ENCODE data around the gene NDUFS5. TPM values are rescaled to one million over a fixed set of nuclear protein-coding genes. Genes with fewer than 3 reads are reported as not detected.
"Not testable (repeated sequence)": the region's sequence is repeated elsewhere in the genome, so short reads cannot be mapped to it uniquely, and the experiment has no call there.

Gene NDUFS5
- total RNA-seq, 1 donor from 2014 or later, result 314 TPM

DNA sequence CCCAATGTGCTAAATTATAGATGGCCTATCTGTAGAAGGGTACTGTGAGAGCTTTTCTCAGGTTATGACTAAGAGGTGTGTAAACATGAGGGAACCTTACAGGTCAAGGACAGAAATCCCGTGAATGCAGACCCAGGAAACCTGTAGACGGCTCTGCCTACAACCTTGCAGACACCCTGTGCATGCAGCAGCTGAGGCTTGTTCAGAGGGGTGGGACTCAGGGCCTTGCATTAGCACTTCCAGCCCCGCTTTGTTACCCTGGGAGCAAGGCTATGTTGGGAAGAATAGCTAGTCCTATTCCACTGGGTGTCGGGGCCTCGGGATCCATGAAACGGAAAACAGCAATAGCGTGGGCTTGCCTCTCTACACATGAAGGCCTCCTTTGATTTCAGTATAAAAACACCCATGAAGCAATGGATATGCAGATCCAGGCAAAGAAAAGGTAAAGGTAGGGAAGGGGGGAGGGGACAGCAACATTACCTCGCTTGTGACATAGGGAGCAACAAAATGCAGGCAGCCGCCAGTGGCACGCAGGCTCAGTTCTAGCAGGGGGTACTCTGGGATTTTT lies 9.5 kb upstream of the NDUFS5 start:
- DNase-seq, result no peak

DNA sequence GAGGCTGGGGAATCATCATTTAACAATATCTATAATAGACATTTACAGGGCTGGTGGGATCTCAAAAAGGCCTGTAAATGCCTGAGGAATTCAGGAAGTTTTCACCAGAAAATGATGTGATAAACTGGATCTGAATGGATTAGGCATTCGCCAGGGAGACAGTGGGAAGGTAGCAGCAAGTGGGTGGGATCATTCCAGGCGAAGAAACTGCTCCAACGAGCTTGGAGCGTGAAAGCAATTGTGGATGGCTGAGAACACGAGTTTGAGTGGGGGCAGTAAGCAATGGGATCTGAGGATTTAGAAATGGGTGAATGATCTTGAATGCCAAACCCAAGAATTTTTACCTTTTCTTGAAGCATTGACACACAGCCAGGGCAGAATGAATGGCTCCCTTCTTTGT lies 8.9 kb upstream of the NDUFS5 start:
- no peak for DNase-seq

DNA sequence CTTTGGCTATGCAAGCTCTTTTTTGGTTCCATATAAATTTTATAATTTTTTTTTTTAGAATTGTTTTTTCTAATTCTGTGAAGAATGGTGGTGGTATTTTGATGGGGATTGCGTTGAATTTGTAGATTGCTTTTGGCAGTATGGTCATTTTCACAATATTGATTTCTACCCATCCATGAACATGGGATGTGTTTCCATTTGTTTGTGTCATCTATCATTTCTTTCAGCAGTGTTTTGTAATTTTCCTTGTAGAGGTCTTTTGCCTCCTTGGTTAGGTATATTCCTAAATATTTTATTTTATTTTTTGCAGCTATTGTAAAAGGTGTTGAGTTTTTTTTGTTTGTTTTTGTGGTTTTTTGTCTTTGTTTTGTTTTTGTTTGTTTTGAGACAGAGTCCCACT lies 5.7 kb upstream of the NDUFS5 start:
- not testable (repeated sequence) for DNase-seq

DNA sequence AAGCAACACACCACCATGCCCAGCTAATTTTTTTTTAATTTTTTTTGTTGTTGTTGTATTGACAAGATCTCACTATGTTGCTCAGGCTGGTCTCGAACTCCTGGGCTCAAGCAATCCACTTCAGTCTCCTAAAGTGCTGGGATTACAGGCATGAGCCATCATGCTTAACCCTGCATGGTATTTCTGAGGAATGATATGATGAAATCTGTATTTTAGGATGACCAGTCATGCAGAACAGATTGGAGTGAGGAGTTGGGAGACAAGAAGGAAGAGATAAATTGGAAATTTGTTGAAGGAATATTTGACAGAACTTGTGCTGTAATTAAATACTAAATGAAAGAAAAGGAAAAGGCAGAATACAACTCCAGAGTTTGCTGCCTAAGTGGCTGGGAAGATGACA lies 4.7 kb upstream of the NDUFS5 start:
- no peak for DNase-seq

DNA sequence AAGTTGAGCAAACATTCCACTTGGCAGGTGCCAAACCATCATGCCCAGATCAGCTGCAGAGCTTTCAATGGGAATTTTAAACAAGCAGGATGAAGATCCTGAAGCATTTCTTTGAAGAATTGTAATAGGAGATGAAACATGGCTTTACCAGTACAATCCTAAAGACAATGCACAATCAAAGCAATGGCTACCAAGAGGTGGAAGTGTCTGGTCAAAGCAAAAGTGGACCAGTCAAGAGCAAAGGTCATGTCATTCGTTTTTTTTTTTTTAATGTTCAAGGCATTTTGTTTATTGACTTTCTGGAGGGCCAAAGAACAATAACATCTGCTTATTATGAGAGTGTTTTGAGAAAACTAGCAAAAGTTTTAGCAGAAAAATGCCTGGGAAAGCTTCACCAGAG lies 3.0 kb upstream of the NDUFS5 start:
- no peak for DNase-seq

DNA sequence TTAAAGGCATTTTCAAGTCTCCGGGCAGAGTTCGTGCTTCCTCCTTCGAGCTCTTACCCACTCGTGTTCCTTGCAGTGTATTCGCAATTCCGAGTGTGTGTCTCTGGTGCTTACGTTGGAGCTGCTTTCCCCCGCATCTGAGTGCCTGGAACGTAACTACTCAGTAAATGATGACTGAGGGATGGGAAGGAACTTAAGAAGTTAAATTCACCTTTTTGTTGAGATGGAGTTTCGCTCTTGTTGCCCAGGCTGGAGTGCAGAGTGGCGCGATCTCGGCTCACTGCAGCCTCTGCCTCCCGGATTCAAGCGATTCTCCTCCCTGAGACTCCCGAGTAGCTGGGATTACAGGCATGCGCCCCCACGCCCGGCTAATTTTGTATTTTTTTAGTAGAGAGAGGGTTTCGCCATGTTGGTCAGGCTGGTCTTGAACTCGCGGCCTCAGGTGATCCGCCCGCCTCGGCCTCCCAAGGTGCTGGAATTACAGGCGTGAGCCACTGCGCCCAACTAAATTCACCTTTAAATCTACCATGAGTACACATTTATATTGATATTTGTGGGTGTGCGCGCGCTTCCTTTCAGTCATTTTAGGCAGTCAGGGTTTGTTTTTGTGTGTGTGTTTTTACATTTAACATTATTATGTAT lies 837 bp downstream of the NDUFS5 start:
- no peak for DNase-seq

DNA sequence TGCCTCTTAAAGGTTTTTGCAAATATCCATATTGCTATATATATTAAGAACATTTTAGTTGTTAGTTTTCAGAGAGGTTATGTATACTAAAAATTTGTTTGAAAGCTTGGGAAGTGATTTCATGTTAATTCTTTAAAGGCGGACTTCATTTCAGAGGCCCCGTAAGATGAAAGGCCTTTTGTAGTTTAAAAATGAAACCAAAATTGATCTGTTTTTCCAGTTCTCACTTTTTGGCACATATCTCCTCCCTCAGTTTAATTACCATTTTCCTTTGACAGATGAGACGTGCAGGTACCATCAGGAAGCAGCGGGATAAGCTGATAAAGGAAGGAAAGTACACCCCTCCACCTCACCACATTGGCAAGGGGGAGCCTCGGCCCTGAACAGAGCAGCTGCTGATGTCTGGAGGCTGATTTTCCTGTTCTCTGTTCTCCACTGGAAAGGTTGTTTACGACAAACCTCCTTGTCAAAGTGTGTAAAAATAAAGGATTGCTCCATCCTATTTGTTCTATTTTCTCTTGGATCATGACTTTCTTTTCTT lies 8.0 kb downstream of the NDUFS5 start:
- no peak for DNase-seq

DNA sequence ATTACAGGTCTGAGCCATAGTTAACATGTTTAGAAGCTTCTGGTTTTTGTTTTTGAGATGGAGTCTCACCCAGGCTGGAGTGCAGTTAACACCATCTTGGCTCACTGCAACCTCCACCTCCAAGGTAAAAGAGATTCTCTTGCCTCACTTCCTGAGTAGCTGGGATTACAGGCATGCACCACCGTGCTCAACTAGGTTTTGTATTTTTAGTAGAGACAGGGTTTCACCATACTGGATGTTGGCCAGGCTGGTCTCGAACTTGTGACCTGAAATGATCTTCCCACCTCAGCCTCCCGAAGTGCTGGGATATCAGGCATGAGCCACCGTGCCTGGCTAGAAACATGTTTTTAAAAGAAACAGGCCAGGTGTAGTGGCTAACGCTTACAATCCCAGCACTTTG lies 10.5 kb downstream of the NDUFS5 start:
- no peak for DNase-seq

DNA sequence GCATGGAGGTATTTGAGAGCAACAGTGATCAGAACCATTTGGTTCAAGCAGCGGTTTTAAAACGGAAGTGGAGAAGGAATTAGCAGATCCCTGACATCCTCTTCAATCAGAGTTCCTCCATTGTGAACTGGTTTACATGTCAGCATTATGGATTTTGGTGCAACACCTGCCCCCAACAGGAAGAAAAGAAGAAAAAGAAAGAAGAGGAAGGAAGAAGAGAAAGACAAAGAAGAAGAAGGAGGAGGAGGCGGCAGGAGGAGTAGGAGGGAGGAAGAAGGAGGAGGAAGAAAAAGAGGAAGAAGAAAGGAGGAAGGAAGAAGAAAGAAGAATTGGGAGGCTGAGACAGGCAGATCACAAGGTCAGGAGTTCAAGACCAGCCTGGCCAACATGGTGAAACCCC lies 17.4 kb downstream of the NDUFS5 start:
- DNase-seq, result no peak

DNA sequence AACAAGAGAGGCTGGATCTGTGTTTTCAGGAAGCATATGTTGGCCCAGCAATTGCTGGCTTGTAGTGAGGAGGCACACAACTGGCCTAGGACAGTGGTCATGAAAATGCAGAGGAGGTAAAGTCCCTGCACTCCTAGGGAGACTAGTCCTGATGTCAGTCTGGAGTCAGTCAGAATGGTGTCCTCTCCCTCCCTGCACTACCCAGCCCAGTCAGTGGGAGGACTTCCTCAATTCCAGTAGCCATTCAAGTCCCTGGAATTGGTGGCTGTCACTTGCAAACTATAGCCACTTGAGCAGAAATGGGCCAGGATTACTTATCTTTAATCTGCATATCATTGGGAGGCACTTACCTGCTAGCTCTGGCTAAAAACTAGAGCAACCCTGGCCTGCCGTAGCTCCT lies 18.6 kb downstream of the NDUFS5 start:
- no peak for DNase-seq

DNA sequence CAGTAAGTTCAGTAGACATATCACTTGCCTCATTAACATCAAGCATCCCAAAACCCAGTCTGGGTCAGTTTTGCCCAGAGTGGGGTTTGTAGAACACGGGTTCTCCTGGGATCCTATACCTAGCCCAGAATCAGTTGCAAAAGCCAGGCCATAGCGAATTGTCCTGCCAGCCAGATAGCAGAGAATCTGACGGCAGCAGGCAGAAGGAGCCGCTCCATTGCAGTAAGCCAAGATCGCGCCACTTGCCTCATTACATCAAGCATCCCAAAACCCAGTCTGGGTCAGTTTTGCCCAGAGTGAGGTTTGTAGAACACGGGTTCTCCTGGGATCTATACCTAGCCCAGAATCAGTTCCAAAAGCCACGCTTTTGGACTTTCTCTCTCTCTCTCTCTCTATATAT lies 19.1 kb downstream of the NDUFS5 start:
- no peak for DNase-seq

DNA sequence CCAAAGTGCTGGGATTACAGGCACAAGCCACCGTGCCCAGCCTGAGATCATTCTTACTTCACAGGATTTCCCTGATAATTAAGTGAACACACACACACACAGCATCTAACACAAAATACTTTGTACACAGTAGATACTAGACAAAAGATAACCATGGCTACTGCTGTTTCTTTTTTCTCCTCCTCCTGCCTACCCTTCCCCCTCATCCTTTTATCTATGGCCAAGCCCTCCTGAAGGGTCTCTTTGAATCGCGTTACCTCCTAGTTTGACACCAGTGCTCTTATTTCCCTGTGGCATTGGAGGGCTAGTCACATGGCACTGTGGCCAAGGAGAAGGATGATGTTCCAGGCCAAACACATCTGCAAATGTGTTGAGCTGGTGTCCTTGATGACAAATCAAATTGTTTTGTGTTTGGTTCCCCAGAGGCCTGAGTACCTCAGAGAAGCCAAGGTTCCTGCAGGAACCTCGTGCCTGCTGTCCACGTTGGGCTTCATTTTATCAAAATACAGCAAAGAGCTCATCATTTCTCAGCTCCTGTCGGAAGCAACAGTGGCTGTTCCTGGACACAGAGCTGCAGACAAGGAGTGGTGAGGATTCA lies 20.6 kb downstream of the NDUFS5 start:
- no peak for DNase-seq

DNA sequence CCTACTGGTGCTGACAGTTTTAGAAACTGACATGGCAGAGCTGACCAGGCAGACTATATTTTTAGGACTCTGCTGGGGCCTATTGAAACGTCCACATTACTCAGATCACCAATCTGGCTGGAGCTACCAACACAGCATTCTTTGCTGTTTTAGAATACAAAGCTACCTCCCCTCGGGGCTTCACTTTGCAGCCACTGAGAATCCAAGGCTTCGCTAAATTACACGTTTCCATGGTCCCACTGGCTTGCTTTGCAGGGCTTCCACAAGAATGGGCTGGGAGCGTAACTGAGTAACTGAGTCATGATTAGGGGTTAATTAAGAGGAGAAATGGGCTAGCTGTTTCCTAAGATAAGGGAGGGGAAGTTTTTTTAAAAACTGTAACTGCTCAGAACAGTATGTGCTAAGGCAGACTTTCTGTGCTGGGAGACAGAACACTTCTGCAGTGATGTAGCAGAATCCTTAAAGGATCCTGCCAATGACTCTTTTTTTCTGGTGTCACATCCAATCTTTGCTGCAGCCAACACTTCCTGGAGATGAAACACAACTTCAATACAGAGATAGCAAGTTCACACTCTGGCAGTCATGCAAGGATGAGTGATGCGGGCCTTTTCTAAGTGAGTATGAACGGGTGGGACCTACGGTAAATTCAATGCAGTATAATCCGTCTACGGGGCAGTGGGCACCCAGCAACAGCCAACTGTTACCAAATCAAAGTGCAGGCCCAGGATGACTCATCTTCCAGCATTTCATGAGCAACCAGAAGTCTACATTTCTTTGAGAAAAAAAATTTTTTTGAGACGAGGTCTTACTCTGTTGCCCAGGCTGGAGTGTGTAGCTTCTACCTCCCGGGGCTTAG lies 21.5 kb downstream of the NDUFS5 start:
- DNase-seq, result no peak

DNA sequence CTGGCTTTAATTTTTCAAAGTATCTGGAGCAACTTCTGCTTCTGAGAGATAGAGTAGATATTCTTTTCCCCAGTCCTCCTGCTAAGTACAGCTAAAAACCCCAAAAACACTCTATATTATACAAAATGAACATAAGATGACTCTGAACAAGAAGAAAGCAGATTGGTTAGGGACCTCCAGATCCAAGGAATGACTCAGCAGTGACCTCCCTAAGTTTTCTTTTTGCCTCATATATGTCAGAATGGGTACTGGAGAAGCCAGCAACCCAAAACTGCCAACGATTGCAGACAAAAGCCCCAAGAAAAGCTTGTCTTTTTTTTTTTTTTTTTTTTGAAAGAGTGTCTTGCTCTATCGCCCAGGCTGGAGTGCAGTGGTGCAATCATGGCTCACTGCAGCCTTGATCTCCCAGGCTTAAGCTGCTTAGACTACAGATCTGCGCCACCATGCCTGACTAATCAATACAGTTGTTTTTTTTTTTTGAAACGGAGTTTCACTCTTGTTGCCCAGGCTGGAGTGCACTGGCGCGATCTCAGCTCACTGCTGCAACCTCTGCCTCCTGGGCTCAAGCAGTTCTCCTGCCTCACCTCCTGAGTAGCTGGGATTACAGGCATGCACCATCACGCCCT lies 22.7 kb downstream of the NDUFS5 start:
- no peak for DNase-seq

DNA sequence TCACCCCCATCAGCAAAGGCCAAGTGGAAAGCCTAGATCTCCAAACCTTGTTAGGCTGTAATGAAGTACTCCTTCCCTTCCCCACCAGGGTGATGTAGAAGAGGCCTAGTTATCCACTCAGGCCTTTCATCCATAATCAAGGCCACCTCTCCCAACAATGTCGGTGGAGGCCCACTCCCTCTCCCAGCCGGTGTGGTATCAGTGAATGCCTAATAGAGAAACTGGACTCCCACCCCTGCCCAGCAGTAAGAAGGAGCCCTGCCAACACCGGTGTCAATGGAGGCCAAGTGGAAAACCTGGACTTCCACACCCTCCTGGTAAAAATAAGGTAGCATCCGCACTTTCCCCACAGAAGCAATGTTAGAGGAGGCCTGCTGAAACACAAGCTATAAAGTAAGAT lies 23.9 kb downstream of the NDUFS5 start:
- DNase-seq, result no peak

DNA sequence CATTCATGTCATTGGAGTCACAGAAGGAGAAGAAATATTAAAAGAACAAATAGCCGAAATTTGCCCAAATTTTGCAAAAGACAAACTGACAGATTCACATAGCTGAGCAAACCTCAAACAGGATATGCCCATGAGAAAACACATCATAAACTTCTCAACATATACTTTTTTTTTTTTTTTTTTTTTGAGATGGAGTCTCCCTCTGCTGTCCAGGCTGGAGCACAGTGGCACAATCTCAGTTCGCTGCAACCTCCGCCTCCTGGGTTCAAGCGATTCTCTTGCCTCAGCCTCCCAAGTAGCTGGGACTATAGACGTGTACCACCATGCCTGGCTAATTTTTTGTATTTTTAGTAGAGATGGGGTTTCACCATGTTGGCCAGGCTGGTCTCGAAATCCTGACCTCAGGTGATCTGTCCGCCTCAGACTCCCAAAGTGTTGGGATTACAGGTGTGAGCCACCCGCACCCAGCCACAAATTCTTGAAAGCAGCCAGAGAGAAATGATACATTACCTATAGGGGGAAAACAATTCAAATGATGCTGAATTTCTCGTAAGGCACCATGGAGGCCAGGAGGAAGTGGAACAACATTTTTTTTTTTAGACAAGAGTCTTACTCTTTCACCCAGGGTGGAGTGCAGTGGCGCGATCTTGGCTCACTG lies 25.2 kb downstream of the NDUFS5 start:
- not testable (repeated sequence) for DNase-seq

DNA sequence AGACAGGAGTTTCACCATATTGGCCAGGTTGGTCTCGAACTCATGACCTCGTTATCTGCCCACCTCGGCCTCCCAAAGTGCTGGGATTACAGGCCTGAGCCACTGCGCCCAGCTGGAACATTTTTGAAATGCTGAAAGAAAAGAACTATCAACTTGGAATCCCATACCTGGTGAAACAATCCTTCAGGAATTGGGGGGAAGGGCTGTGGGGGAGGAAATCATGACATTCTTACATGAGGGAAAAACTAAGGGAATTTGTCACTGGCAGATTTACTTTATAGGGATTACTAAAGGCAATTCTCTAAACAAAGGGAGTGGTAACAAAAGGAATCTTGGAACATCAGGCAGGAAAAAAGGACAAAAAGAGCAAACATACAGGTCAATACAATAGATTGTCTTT lies 25.8 kb downstream of the NDUFS5 start:
- DNase-seq, result no peak

DNA sequence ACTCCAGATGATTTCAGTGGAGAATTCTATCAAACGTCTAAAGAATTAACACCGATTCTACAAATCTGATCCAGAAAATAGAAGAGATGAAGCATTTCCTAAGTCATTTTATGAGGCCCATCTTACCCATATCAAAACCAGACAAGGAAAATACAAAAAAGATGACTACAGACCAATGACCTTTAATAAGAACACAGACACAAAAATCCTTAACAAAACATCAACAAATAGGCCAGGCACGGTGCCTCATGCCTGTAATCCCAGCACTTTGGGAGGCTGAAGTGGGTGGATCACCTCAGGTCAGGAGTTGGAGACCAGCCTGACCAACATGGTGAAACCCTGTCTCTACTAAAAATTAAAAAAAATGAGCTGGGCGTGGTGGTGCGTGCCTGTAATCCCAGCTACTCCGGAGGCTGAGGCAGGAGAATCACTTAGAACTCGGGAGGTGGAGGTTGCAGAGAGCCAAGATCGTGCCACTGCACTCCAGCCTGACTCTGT lies 29.1 kb downstream of the NDUFS5 start:
- DNase-seq, result not testable (repeated sequence)

DNA sequence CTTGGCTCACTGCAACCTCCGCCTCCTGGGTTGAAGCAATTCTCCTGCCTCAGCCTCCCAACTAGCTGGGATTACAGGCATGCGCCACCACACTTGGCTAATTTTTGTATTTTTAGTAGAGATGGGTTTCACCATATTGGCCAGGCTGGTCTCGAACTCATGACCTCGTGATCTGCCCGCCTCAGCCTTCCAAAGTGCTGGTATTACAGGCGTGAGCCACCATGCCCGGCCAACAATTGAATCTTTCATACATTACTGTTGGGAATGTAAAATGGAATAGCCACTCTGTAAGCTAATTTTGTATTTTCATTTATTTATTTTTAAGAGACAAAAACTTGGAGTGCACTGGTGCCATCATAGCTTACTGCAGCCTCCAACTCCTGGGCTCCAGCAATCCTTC lies 35.4 kb downstream of the NDUFS5 start:
- not testable (repeated sequence) for DNase-seq

DNA sequence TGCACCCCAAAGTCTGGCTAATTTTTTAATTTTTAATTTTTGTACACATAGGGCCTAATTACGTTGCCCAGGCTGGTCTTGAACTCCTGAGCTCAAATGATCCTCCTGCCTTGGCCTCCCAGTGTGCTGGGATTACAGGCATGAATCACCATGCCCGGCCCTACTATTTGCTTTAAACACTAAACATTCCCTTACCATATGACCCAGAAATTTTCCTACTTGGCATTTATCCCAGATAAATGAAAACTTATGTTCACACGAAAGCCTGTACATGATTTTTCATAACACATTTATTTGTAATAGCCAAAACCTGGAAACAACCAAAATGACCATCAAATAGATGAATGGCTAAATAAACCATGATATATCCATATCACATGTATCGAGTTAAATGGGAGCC lies 35.8 kb downstream of the NDUFS5 start:
- no peak for DNase-seq

DNA sequence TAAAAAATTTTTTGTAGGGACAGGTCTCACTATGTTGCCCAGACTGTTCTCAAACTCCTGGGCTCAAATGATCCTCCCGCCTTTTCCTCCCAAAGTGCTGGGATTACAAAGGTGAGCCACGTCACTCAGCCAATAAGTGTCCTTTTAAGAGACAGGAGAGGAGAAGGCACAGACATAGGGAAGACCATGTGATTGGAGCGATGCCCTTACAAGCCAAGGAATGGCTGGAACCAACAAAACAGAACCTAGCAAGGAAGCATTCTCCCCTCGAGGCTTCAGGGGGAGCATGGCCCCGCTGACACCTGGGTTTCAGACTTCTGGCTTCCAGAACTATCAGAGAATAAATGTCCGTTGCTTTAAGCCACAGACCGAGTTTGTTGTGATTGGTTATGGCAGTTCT lies 37.0 kb downstream of the NDUFS5 start:
- DNase-seq, result no peak

DNA sequence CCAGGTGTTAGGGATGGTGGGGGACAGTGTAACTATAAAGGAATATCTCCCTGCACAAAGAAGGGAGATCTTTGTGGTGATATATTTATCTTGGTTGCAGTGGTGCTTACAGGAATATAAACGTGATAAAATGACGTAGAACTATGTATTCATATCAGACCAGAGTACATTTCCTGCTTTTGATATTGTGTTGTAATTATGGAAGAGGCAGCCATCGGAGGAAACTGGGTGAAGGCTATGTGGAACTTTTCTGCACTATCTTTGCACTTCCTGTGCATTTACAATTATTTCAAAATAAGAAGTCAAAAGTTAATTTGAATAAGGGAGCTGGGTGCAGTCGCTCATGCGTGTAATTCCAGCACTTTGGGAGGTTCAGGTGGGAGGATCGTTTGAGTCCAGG lies 37.6 kb downstream of the NDUFS5 start:
- no peak for DNase-seq

All from tongue (tissue), 2 donors.